ENCODE measurements around the gene PGF.

DNA sequence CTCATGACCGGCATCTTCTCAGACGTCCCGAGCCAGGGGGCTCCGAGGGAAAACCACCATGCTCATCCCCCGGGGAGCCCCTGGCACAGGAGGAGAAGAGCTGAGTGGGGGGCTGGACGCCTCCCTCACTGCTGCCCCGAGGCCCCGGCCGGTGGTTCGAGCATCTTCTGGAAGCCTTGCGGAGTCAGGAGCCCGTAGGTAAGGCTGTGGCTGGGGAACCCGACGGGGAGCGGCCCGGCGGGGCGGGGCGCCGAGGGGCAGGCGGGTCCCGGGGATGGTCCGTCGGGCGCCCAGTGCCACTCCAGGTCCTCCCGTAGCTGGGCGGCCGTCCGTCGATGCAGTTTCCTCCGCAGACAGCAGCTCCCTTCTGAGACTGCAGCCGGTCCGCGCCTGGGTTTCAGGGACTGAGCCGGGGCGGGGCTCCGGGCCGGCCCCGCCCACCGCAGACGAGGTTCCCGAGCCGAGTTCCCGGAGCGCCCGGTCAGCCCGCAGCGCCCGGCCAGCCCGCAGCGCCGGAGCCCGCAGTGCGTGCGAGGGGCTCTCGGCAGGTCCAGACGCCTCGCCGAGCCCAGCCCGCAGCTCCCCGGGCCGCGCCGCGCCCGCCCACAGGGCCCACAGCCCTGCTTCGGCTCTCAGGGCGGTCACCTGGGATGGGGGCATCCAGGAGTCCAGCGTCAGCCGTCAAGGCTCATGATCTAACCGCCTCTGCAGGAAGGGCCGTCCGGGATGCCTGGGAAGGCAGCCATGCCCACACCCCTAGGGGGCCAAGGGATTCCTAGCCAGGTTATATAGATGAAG, at the start of gene PGF:
- TF ChIP-seq, protein P1, sequence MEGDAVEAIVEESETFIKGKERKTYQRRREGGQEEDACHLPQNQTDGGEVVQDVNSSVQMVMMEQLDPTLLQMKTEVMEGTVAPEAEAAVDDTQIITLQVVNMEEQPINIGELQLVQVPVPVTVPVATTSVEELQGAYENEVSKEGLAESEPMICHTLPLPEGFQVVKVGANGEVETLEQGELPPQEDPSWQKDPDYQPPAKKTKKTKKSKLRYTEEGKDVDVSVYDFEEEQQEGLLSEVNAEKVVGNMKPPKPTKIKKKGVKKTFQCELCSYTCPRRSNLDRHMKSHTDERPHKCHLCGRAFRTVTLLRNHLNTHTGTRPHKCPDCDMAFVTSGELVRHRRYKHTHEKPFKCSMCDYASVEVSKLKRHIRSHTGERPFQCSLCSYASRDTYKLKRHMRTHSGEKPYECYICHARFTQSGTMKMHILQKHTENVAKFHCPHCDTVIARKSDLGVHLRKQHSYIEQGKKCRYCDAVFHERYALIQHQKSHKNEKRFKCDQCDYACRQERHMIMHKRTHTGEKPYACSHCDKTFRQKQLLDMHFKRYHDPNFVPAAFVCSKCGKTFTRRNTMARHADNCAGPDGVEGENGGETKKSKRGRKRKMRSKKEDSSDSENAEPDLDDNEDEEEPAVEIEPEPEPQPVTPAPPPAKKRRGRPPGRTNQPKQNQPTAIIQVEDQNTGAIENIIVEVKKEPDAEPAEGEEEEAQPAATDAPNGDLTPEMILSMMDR (IDR thresholded peaks at IDR 0.05), result no peak
- no peak for TF ChIP-seq POLR2A (IDR thresholded peaks at IDR 0.05)
